Keratinocyte (primary cell): ENCODE measurements around the gene PPT2. TPM values are rescaled to one million over a fixed set of nuclear protein-coding genes. Genes with fewer than 3 reads are reported as not detected.

Experiments
- DNase-seq: peaks from one replicate; pipeline ENCODE4 v3.0.0-alpha.2; 2011; ENCODE audit warnings: low read depth, missing footprints, low spot score
- FAIRE-seq: peaks from 2 replicates; lab custom pipeline; 2011; peaks lifted over from hg19 to GRCh38; lab: Jason Lieb, UNC
- H2AFZ ChIP-seq: 2 replicates; pipeline ENCODE4 v1.6.0; 2012; ENCODE audit warnings: low read length, control low read depth, inconsistent platforms; ENCODE audit not compliant: control insufficient read depth
- H3K27ac ChIP-seq: 2 replicates; pipeline ENCODE4 v1.5.1; 2011; ENCODE audit warnings: low read length; ENCODE audit not compliant: control insufficient read depth, insufficient read depth
- H3K27me3 ChIP-seq: 3 replicates; pipeline ENCODE4 v1.6.0; 2011; ENCODE audit warnings: low read length; ENCODE audit not compliant: control insufficient read depth, insufficient read depth; ENCODE audit errors: extremely low read depth
- H3K36me3 ChIP-seq, 2 experiments: 2 replicates in 1 of 2; 3 replicates in 1 of 2; pipeline ENCODE4 v1.5.1; 2011; ENCODE audit warnings: low read length in 2 of 2, mild to moderate bottlenecking in 1 of 2; ENCODE audit not compliant: control insufficient read depth in 2 of 2, insufficient read depth in 2 of 2; ENCODE audit errors: extremely low read depth in 1 of 2
- H3K4me1 ChIP-seq: 3 replicates; pipeline ENCODE4 v1.5.1; 2011; ENCODE audit warnings: low read length; ENCODE audit not compliant: control insufficient read depth, insufficient read depth; ENCODE audit errors: extremely low read depth
- H3K4me2 ChIP-seq: 3 replicates; pipeline ENCODE4 v1.6.0; 2011; ENCODE audit warnings: low read depth, low read length; ENCODE audit not compliant: control insufficient read depth, insufficient read depth; ENCODE audit errors: extremely low read depth
- H3K4me3 ChIP-seq, 3 experiments: fragments of 200-600 bp in 1 of 3; sonication (generic) in 1 of 3; 2 replicates in 2 of 3; 3 replicates in 1 of 3; pipeline ENCODE4 v1.5.1; 2011 to 2016; ENCODE audit warnings: low read length in 3 of 3, mild to moderate bottlenecking in 3 of 3, control low read depth in 2 of 3, inconsistent platforms in 1 of 3, low read depth in 1 of 3, mixed read lengths in 1 of 3, mixed run types in 1 of 3, moderate library complexity in 1 of 3; ENCODE audit not compliant: control insufficient read depth in 2 of 3, insufficient read depth in 2 of 3; ENCODE audit errors: extremely low read depth in 1 of 3
- H3K79me2 ChIP-seq: 2 replicates; pipeline ENCODE4 v1.6.0; 2012; ENCODE audit warnings: low read length; ENCODE audit not compliant: control insufficient read depth, insufficient read depth
- H3K9ac ChIP-seq: 3 replicates; pipeline ENCODE4 v1.6.0; 2011; ENCODE audit warnings: low read length; ENCODE audit not compliant: control insufficient read depth, insufficient read depth; ENCODE audit errors: extremely low read depth
- H3K9me1 ChIP-seq: 3 replicates; pipeline ENCODE4 v1.6.0; 2011; ENCODE audit warnings: low read length; ENCODE audit not compliant: control insufficient read depth, insufficient read depth; ENCODE audit errors: extremely low read depth
- H3K9me3 ChIP-seq: 2 replicates; pipeline ENCODE4 v1.5.1; 2012; ENCODE audit warnings: low read depth, low read length; ENCODE audit not compliant: control insufficient read depth
- H4K20me1 ChIP-seq: 3 replicates; pipeline ENCODE4 v1.6.0; 2011; ENCODE audit warnings: low read length; ENCODE audit not compliant: control insufficient read depth, insufficient read depth; ENCODE audit errors: extremely low read depth
- CTCF ChIP-seq, 3 experiments: IDR thresholded peaks in 1 of 3; conservative IDR thresholded peaks in 1 of 3; optimal IDR thresholded peaks in 1 of 3; 2 replicates in 2 of 3; 3 replicates in 1 of 3; pipeline versions ENCODE3 to v1.5.1; 2011; ENCODE audit warnings: low read length in 3 of 3, mild to moderate bottlenecking in 3 of 3, moderate library complexity in 2 of 3, control low read depth in 1 of 3, inconsistent platforms in 1 of 3; ENCODE audit not compliant: insufficient read depth in 2 of 3; ENCODE audit errors: extremely low read depth in 1 of 3
- EZH2 ChIP-seq: IDR thresholded peaks from one replicate; pipeline ENCODE4 v1.6.1; 2012; ENCODE audit warnings: inconsistent platforms, mild to moderate bottlenecking, low read length, moderate library complexity
- dilution Hi-C: fragments of 300-500 bp; cut with MboI; formaldehyde crosslinking; loops from one replicate; pipeline ENCODE4 v1.7.0; 2020; ENCODE audit warnings: low sequenced_read_pairs; ENCODE audit not compliant: extremely low pct_ligation_motif_present
- polyA minus RNA-seq, 3 experiments: library from RNA; depleted of rRNA, polyadenylated mRNA; stranded (reverse); fragments of >200 nt; gene quantifications; 1 replicate in 1 of 3; 2 replicates in 1 of 3; 3 replicates in 1 of 3; pipeline ENCODE4 v1.2.3, GENCODE V29; 2011
- polyA plus RNA-seq, 5 experiments: library from polyadenylated mRNA; depleted of rRNA in 3 of 5; stranded (reverse) in 3 of 5; stranded (forward) in 1 of 5; unstranded in 1 of 5; fragments of >200 nt; gene quantifications; 1 replicate in 1 of 5; 2 replicates in 3 of 5; 3 replicates in 1 of 5; pipeline versions ENCODE4 v1.2.1 to v1.2.3, GENCODE V29; 2011 to 2012; ENCODE audit warnings: missing spikeins in 2 of 5, low read depth in 1 of 5, low replicate concordance in 1 of 5

The PPT2 gene
- polyA plus RNA-seq (15.0 to 21.0 TPM (median 15.6 TPM) in 3 replicates), polyA minus RNA-seq (10.8 to 14.1 TPM (median 12.3 TPM) in 3 replicates)
- 2.6 TPM for polyA plus RNA-seq (2011; ENCODE audit: low read depth)
- polyA plus RNA-seq (2011; cell fraction: cytosol; rRNA removed), result 10.4 and 11.0 TPM in 2 replicates
- 34.1 and 43.3 TPM in 2 replicates for polyA plus RNA-seq (2011; cell fraction: nucleus; rRNA removed)
- 9.0 and 18.8 TPM in 2 replicates for polyA plus RNA-seq (2012; ENCODE audit: low replicate concordance)
- 11.5 TPM for polyA minus RNA-seq (2011; cell fraction: cytosol; rRNA and poly(A)+ RNA removed)
- 11.8 and 23.7 TPM in 2 replicates for polyA minus RNA-seq (2011; cell fraction: nucleus; rRNA and poly(A)+ RNA removed)

GRCh38 chr6:32153564-32154513, at the start of gene PPT2:
Gene PPT2, plus strand, starts transcription at chr6:32154141. Its CDS starts 454 bp downstream, at chr6:32154595.
- H3K9me1 ChIP-seq, result no peaks in the 10 kb centered on the region
- peak within 1 kb of the TSS; percentile 71 to 99 (median 96) for H3K4me3 ChIP-seq
- no peaks in the 10 kb centered on the region for H3K9me3 ChIP-seq
- H3K36me3 ChIP-seq, result peaks cover 3 to 15% of the 10 kb centered on the region in 2 experiments
- FAIRE-seq, result no peak
- H4K20me1 ChIP-seq, result no peaks in the 10 kb centered on the region
- H3K79me2 ChIP-seq, result peaks cover 2% of the 10 kb centered on the region
- DNase-seq, result no peak
- H3K27me3 ChIP-seq, result no peaks in the 10 kb centered on the region
- H3K4me2 ChIP-seq, result peak within 1 kb of the TSS; percentile 99
- dilution Hi-C loops, result no loop called here
- TF ChIP-seq EZH2, result no peak
- TF ChIP-seq CTCF (optimal IDR thresholded peaks at IDR 0.05 in 1 of 3, IDR thresholded peaks at IDR 0.05 in 1 of 3, conservative IDR thresholded peaks at IDR 0.05 in 1 of 3; ENCODE audit: extremely low read depth in 1 of 3, insufficient read depth in 2 of 3, low read length in 3 of 3), result peak; percentile 10 to 21 (median 10)
- peak within 1 kb of the TSS; percentile 97 for H2AFZ ChIP-seq
- H3K27ac ChIP-seq, result peak within 1 kb of the TSS; percentile 81
- peak within 1 kb of the TSS; percentile 92 for H3K9ac ChIP-seq
- H3K4me1 ChIP-seq, result peaks cover 20% of the 10 kb centered on the region

GRCh38 chr6:32105433-32105832, 48.5 kb upstream of the PPT2 start:
- no peak overlapping the region for H3K27ac ChIP-seq

More at GRCh38 chr6:32105433-32105832, 48.5 kb upstream of the PPT2 start:
- no peaks in the 10 kb centered on the region for H3K9me1 ChIP-seq
- H3K4me1 ChIP-seq, result peaks cover 19% of the 10 kb centered on the region
- no peaks in the 10 kb centered on the region for H3K36me3 ChIP-seq
- dilution Hi-C loops, result no loop called here
- no peaks in the 10 kb centered on the region for H3K79me2 ChIP-seq
- H3K27me3 ChIP-seq, result peaks cover 9% of the 10 kb centered on the region
- FAIRE-seq (no peak), DNase-seq (no peak)
- H3K4me2 ChIP-seq, result no peak overlapping the region
- TF ChIP-seq EZH2, result no peak
- TF ChIP-seq CTCF (optimal IDR thresholded peaks at IDR 0.05 in 1 of 3, IDR thresholded peaks at IDR 0.05 in 1 of 3, conservative IDR thresholded peaks at IDR 0.05 in 1 of 3; ENCODE audit: extremely low read depth in 1 of 3, insufficient read depth in 2 of 3, low read length in 3 of 3), result no peak
- H3K9ac ChIP-seq, result no peak overlapping the region
- no peak overlapping the region for H2AFZ ChIP-seq
- no peaks in the 10 kb centered on the region for H3K9me3 ChIP-seq
- no peak overlapping the region for H3K4me3 ChIP-seq
- no peaks in the 10 kb centered on the region for H4K20me1 ChIP-seq
